Colonic mucosa (tissue), 4 donors: ENCODE data around the gene HIF1A. TPM values are rescaled to one million over a fixed set of nuclear protein-coding genes. Genes with fewer than 3 reads are reported as not detected.

Experiments used
- DNase-seq: peaks from one replicate; pipeline ENCODE4 v3.0.0-alpha.2; 2020
- H3K27ac ChIP-seq: fragments of 200-600 bp; one replicate; pipeline ENCODE4 v1.8.0; 2021
- H3K27me3 ChIP-seq: fragments of 200-600 bp; one replicate; pipeline ENCODE4 v1.8.0; 2021
- H3K36me3 ChIP-seq: fragments of 200-600 bp; one replicate; pipeline ENCODE4 v1.8.0; 2021
- H3K4me1 ChIP-seq: fragments of 200-600 bp; one replicate; pipeline ENCODE4 v1.8.0; 2021; ENCODE audit warnings: mild to moderate bottlenecking
- H3K4me3 ChIP-seq: fragments of 200-600 bp; one replicate; pipeline ENCODE4 v1.8.0; 2021
- H3K9ac ChIP-seq, 2 donors: one replicate each; pipeline ENCODE4 v1.7.0; 2013; ENCODE audit warnings: control low read depth in 2 of 2, low read depth in 2 of 2, low read length in 2 of 2
- H3K9me3 ChIP-seq: fragments of 200-600 bp; one replicate; pipeline ENCODE4 v1.8.0; 2021
- intact Hi-C: fragments of 100-400 bp; cut with DNase I; formaldehyde crosslinking; loops from one replicate; pipeline ENCODE4 v1.14.1; 2022
- total RNA-seq, 2 donors: library from RNA; stranded (reverse); fragmentation: NEBNext Ultra II Directional in 1 of 2; extraction: Animal tissue kit (Norgen Biotek cat#: 25700) in 1 of 2; gene quantifications; one replicate each; pipeline ENCODE4 v1.2.1, GENCODE V29; 2021
- TF ChIP-seq, protein P1 (sequence below): fragments of 200-600 bp; IDR thresholded peaks from one replicate; pipeline ENCODE4 v1.8.0; 2022; ENCODE audit warnings: antibody characterized with exemption, mild to moderate bottlenecking
- donor health status: healthy.
- donor health status: DM: no; HTN: no; CAD: no.
- donor health status: DM: no; HTN: no; CAD: no.

HIF1A gene
- total RNA-seq, 2 donors from 2014 or later = 99.1 to 128 TPM

DNA sequence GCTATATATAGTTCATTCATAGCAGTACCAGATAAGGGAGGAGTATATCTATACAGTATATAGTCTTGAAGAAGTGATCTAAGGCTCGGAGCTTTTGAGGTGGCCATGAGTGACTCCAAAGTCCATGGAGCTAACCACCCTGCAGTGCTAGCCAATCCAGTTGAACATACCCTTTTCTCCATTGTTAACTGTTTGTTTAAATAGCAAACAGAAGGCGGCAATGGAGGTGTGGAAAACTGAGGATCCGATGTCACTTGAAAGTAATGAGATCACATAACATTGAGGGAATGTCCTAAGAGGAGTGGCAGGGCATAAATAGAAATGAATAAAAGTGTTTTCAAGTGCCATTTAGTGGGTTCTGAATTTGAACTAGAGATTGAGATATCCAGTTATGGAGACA lies 54.6 kb downstream of the HIF1A start:
- peak overlapping the region; percentile 81 for H3K27ac ChIP-seq
- H3K4me3 ChIP-seq = peak overlapping the region; percentile 49
- H3K4me1 ChIP-seq = no peaks in the 10 kb centered on the region
- intact Hi-C loops = loop anchor here (2.0 kb wide), 1 partner anchor 53 kb away; no protein-coding TSS in a partner anchor
- DNase-seq = peak; percentile 71
- H3K9ac ChIP-seq = no peak overlapping the region
- no peaks in the 10 kb centered on the region for H3K27me3 ChIP-seq
- H3K9me3 ChIP-seq = no peaks in the 10 kb centered on the region
- TF ChIP-seq, protein P1, sequence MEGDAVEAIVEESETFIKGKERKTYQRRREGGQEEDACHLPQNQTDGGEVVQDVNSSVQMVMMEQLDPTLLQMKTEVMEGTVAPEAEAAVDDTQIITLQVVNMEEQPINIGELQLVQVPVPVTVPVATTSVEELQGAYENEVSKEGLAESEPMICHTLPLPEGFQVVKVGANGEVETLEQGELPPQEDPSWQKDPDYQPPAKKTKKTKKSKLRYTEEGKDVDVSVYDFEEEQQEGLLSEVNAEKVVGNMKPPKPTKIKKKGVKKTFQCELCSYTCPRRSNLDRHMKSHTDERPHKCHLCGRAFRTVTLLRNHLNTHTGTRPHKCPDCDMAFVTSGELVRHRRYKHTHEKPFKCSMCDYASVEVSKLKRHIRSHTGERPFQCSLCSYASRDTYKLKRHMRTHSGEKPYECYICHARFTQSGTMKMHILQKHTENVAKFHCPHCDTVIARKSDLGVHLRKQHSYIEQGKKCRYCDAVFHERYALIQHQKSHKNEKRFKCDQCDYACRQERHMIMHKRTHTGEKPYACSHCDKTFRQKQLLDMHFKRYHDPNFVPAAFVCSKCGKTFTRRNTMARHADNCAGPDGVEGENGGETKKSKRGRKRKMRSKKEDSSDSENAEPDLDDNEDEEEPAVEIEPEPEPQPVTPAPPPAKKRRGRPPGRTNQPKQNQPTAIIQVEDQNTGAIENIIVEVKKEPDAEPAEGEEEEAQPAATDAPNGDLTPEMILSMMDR = no peak
- H3K36me3 ChIP-seq = no peaks in the 10 kb centered on the region

DNA sequence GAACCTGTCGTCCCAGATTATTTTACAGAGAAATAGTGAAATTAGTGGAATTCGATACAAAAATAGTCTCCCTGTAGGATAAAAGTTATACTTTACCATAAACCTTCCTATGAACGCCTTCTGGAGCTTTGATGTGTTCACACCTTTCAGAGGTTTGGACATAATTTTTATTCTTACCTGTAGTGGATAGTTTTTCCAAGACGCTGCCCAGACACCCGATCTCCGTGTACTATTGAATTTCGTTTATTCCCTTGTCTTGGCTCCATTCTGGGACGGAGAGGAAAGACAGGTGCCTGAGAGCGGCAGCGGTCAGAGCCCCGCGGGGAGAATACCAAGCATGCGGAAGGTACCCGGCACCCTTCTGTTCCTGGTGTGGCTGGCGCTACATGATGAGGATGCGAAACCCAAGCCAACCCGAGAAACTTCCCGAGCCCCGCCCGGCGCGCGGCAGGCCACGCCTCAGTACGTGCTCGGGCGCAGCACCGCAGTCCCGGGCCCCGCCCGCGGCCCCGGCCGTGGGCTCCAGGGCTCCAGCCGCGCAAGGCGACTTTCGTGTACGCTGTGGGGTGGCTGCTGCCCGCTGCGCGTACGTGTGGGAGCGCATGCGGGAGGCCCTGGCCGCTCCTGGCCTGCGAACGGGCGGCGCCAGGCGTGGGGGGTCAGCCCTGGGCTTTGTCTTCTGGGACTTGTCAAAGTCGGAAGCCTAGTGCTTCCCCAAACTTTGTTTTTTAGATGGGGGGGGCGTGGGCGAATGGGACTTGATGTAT lies 55.6 kb downstream of the HIF1A start:
- Histone ChIP-seq H3K27me3 (no peaks in the 10 kb centered on the region), H3K4me1 (no peaks in the 10 kb centered on the region), H3K9ac (peak overlapping the region; percentile 70 to 87), H3K4me3 (peak overlapping the region; percentile 49), H3K36me3 (no peaks in the 10 kb centered on the region), H3K9me3 (no peaks in the 10 kb centered on the region), H3K27ac (peak overlapping the region; percentile 81)
- intact Hi-C loops = loop anchor here (2.0 kb wide), 1 partner anchor 54 kb away; no protein-coding TSS in a partner anchor
- TF ChIP-seq, protein P1 = no peak
- peak; percentile 93 for DNase-seq

DNA sequence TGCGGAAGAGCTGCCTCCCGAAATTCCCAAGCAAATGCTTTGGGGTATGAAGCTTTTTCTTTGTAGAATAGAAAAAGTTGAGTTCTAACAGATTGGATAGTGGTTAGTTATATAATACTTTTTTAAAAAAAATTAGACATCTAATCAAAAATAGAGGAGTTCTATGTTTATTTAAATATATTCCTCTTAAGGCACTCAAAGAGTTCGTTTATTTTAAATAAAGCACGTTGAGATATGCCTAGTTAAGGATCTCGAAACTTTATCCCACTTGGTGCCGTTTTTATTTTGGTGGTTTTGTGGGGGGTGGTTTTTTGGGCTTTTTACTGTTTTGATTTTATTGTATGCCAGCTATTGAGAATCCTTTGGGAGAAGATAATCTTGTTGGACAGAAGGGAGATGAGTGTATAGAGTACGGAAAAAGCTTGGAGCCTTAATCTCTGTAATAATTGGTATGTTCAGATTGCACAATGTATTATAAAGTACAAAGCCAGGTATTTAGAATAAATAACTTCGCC lies 56.2 kb downstream of the HIF1A start:
- no peak for DNase-seq
- intact Hi-C loops = loop anchor here (2.0 kb wide), 1 partner anchor 55 kb away; no protein-coding TSS in a partner anchor
- H3K9ac ChIP-seq = peak overlapping the region; percentile 70 to 87

DNA sequence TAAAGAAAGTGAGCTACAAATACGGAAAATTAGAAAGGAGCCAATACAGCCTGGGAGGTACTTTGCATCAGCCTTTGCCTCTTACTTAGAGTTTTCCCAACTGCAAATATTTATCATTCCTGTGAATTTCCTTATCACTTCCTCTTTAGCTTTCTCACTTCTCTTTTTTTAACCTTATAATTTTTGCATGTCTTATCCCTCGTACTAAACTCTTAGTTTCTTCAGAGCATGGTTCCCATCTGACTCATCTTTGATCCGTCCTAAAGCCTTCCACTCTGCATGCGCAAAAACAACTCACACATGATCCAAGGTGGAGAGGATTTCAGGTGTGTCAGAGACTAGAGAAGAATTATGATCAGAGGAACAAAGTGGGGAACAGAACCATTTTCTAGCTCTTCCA lies 57.3 kb downstream of the HIF1A start:
- Histone ChIP-seq H3K9me3 (no peaks in the 10 kb centered on the region), H3K27ac (no peak overlapping the region), H3K4me3 (no peak overlapping the region), H3K36me3 (no peaks in the 10 kb centered on the region), H3K9ac (no peak overlapping the region), H3K4me1 (no peaks in the 10 kb centered on the region), H3K27me3 (no peaks in the 10 kb centered on the region)
- no peak for DNase-seq
- intact Hi-C loops = no loop called here
- TF ChIP-seq, protein P1 = no peak

More for the DNA sequence above, 56.2 kb downstream of the HIF1A start:
- no peaks in the 10 kb centered on the region for H3K4me1 ChIP-seq
- peak overlapping the region; percentile 81 for H3K27ac ChIP-seq
- no peaks in the 10 kb centered on the region for H3K9me3 ChIP-seq
- no peaks in the 10 kb centered on the region for H3K27me3 ChIP-seq
- no peaks in the 10 kb centered on the region for H3K36me3 ChIP-seq
- H3K4me3 ChIP-seq = peak overlapping the region; percentile 49
- TF ChIP-seq, protein P1 = no peak

DNA sequence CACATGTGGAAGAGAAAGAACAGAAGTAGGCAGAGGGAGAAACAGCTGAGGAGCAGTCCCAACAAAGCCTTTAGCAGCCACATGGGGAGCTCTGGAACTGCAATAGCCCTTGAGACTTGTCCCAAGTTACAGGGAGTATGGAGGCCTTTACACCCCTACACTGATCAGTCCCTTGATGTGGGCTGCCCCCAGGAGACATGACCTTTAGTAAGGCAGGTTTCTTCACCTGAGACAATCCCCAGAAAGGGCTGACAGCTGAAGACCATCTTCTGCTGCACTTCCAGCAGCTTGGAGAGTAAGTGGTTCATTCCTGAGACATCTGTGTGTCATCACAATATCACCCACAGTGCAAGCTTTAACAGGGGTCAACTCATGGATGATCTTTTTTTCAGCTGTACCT lies 58.3 kb downstream of the HIF1A start:
- H3K27me3 ChIP-seq = no peaks in the 10 kb centered on the region
- no peak for DNase-seq
- H3K4me3 ChIP-seq = no peak overlapping the region
- TF ChIP-seq, protein P1 = no peak
- H3K4me1 ChIP-seq = no peaks in the 10 kb centered on the region
- intact Hi-C loops = no loop called here
- no peaks in the 10 kb centered on the region for H3K9me3 ChIP-seq
- H3K9ac ChIP-seq = no peak overlapping the region
- H3K36me3 ChIP-seq = no peaks in the 10 kb centered on the region
- H3K27ac ChIP-seq = no peak overlapping the region
